Measurements from ENCODE around the gene ATP5PF.
"Not testable (repeated sequence)": the region's sequence is repeated elsewhere in the genome, so short reads cannot be mapped to it uniquely, and the experiment has no call there.

GRCh38 chr21:25695461-25695860 is 39.2 kb downstream of the ATP5PF start:
- not testable (repeated sequence) for TF ChIP-seq CTCF, POLR2A, POLR2AphosphoS5 (IDR thresholded peaks at IDR 0.05)
